HEK293 (cell line): ENCODE measurements around the gene FCER1A.

Experiments
- BCL11A ChIP-seq: fragments of 450-650 bp; formaldehyde crosslinking; IDR thresholded peaks from 2 replicates; pipeline ENCODE4 v1.5.1; 2016; ENCODE audit warnings: low read depth, missing biosample characterization, missing genetic modification characterization
- KLF9 ChIP-seq: fragments of 450-650 bp; formaldehyde crosslinking; IDR thresholded peaks from 2 replicates; pipeline ENCODE4 v1.5.1; 2016; ENCODE audit warnings: missing biosample characterization, missing genetic modification characterization, low read depth
- TCF7L2 ChIP-seq: IDR thresholded peaks from 2 replicates; pipeline ENCODE4 v1.6.1; 2011; ENCODE audit warnings: low read depth, mild to moderate bottlenecking, inconsistent platforms, low read length, moderate library complexity, borderline replicate concordance
- ZNF24 ChIP-seq: fragments of 450-650 bp; formaldehyde crosslinking; IDR thresholded peaks from 2 replicates; pipeline ENCODE4 v1.5.1; 2016; ENCODE audit warnings: missing biosample characterization, missing genetic modification characterization
- ZNF302 ChIP-seq: fragments of 450-650 bp; formaldehyde crosslinking; IDR thresholded peaks from 2 replicates; pipeline ENCODE4 v1.5.1; 2016; ENCODE audit warnings: missing biosample characterization, missing genetic modification characterization, low read depth
- ZNF510 ChIP-seq: fragments of 450-650 bp; formaldehyde crosslinking; IDR thresholded peaks from 2 replicates; pipeline ENCODE4 v1.5.1; 2018; ENCODE audit warnings: mild to moderate bottlenecking, missing genetic modification characterization, missing biosample characterization; ENCODE audit not compliant: insufficient replicate concordance
- ZNF76 ChIP-seq: fragments of 450-650 bp; formaldehyde crosslinking; IDR thresholded peaks from 2 replicates; pipeline ENCODE4; 2016; ENCODE audit warnings: low read depth, missing biosample characterization, missing genetic modification characterization, borderline replicate concordance
- TF ChIP-seq, protein P1 (sequence below): fragments of 450-650 bp; formaldehyde crosslinking; IDR thresholded peaks from 2 replicates; pipeline ENCODE4 v1.5.1; 2016; ENCODE audit warnings: missing biosample characterization, missing genetic modification characterization
- TF ChIP-seq, protein P2 (sequence below): fragments of 450-650 bp; formaldehyde crosslinking; conservative IDR thresholded peaks from 2 replicates; pipeline ENCODE4 v1.5.1; 2016; ENCODE audit warnings: low read depth, missing biosample characterization, missing genetic modification characterization
- TF ChIP-seq, protein P3 (sequence below): fragments of 450-650 bp; formaldehyde crosslinking; IDR thresholded peaks from 2 replicates; pipeline ENCODE4 v1.5.1; 2016; ENCODE audit warnings: missing biosample characterization, missing genetic modification characterization
- TF ChIP-seq, protein P4 (sequence below): fragments of 450-650 bp; formaldehyde crosslinking; IDR thresholded peaks from 2 replicates; pipeline ENCODE4 v1.5.1; 2016; ENCODE audit warnings: missing biosample characterization, missing genetic modification characterization, borderline replicate concordance
- TF ChIP-seq, protein P5 (sequence below): fragments of 450-650 bp; formaldehyde crosslinking; IDR thresholded peaks from 2 replicates; pipeline ENCODE4 v1.5.1; 2016; ENCODE audit warnings: missing biosample characterization, missing genetic modification characterization
- TF ChIP-seq, protein P6 (sequence below): fragments of 450-650 bp; formaldehyde crosslinking; IDR thresholded peaks from 2 replicates; pipeline ENCODE4 v1.5.1; 2016; ENCODE audit warnings: missing biosample characterization, missing genetic modification characterization
- TF ChIP-seq, protein P7 (sequence below): sonication (generic); formaldehyde crosslinking; IDR thresholded peaks from 2 replicates; pipeline ENCODE4 v1.8.1; 2022; ENCODE audit warnings: mild to moderate bottlenecking, moderate library complexity, missing genetic modification reagents

DNA sequence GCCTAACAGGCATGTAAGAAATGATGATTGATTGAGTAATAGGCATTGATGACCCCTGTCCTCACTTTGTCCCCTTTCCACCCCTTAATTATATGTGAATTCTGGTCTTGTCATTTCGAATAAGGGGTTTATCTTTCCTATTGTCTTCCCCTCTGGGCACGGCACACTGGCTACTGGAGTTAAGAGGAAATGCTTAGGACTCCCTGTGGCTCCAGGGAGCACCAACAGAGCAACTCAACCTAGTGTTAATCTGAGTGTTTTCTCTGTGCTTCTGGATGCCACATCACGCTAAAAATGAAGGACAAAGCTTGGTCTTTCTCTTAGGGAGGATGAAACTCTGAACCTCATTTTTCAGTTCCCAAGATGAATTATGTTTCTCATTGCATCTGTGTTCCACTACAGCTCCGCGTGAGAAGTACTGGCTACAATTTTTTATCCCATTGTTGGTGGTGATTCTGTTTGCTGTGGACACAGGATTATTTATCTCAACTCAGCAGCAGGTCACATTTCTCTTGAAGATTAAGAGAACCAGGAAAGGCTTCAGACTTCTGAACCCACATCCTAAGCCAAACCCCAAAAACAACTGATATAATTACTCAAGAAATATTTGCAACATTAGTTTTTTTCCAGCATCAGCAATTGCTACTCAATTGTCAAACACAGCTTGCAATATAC is 5.3 kb downstream of the FCER1A start:
- TF ChIP-seq, protein P1, sequence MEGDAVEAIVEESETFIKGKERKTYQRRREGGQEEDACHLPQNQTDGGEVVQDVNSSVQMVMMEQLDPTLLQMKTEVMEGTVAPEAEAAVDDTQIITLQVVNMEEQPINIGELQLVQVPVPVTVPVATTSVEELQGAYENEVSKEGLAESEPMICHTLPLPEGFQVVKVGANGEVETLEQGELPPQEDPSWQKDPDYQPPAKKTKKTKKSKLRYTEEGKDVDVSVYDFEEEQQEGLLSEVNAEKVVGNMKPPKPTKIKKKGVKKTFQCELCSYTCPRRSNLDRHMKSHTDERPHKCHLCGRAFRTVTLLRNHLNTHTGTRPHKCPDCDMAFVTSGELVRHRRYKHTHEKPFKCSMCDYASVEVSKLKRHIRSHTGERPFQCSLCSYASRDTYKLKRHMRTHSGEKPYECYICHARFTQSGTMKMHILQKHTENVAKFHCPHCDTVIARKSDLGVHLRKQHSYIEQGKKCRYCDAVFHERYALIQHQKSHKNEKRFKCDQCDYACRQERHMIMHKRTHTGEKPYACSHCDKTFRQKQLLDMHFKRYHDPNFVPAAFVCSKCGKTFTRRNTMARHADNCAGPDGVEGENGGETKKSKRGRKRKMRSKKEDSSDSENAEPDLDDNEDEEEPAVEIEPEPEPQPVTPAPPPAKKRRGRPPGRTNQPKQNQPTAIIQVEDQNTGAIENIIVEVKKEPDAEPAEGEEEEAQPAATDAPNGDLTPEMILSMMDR (tag by site-specific recombination) = no peak
- TF ChIP-seq, protein P2, sequence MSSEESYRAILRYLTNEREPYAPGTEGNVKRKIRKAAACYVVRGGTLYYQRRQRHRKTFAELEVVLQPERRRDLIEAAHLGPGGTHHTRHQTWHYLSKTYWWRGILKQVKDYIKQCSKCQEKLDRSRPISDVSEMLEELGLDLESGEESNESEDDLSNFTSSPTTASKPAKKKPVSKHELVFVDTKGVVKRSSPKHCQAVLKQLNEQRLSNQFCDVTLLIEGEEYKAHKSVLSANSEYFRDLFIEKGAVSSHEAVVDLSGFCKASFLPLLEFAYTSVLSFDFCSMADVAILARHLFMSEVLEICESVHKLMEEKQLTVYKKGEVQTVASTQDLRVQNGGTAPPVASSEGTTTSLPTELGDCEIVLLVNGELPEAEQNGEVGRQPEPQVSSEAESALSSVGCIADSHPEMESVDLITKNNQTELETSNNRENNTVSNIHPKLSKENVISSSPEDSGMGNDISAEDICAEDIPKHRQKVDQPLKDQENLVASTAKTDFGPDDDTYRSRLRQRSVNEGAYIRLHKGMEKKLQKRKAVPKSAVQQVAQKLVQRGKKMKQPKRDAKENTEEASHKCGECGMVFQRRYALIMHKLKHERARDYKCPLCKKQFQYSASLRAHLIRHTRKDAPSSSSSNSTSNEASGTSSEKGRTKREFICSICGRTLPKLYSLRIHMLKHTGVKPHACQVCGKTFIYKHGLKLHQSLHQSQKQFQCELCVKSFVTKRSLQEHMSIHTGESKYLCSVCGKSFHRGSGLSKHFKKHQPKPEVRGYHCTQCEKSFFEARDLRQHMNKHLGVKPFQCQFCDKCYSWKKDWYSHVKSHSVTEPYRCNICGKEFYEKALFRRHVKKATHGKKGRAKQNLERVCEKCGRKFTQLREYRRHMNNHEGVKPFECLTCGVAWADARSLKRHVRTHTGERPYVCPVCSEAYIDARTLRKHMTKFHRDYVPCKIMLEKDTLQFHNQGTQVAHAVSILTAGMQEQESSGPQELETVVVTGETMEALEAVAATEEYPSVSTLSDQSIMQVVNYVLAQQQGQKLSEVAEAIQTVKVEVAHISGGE (tag by site-specific recombination) = no peak
- TF ChIP-seq, protein P3, sequence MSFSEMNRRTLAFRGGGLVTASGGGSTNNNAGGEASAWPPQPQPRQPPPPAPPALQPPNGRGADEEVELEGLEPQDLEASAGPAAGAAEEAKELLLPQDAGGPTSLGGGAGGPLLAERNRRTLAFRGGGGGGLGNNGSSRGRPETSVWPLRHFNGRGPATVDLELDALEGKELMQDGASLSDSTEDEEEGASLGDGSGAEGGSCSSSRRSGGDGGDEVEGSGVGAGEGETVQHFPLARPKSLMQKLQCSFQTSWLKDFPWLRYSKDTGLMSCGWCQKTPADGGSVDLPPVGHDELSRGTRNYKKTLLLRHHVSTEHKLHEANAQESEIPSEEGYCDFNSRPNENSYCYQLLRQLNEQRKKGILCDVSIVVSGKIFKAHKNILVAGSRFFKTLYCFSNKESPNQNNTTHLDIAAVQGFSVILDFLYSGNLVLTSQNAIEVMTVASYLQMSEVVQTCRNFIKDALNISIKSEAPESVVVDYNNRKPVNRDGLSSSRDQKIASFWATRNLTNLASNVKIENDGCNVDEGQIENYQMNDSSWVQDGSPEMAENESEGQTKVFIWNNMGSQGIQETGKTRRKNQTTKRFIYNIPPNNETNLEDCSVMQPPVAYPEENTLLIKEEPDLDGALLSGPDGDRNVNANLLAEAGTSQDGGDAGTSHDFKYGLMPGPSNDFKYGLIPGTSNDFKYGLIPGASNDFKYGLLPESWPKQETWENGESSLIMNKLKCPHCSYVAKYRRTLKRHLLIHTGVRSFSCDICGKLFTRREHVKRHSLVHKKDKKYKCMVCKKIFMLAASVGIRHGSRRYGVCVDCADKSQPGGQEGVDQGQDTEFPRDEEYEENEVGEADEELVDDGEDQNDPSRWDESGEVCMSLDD (tag by site-specific recombination) = no peak
- TF ChIP-seq, protein P4, sequence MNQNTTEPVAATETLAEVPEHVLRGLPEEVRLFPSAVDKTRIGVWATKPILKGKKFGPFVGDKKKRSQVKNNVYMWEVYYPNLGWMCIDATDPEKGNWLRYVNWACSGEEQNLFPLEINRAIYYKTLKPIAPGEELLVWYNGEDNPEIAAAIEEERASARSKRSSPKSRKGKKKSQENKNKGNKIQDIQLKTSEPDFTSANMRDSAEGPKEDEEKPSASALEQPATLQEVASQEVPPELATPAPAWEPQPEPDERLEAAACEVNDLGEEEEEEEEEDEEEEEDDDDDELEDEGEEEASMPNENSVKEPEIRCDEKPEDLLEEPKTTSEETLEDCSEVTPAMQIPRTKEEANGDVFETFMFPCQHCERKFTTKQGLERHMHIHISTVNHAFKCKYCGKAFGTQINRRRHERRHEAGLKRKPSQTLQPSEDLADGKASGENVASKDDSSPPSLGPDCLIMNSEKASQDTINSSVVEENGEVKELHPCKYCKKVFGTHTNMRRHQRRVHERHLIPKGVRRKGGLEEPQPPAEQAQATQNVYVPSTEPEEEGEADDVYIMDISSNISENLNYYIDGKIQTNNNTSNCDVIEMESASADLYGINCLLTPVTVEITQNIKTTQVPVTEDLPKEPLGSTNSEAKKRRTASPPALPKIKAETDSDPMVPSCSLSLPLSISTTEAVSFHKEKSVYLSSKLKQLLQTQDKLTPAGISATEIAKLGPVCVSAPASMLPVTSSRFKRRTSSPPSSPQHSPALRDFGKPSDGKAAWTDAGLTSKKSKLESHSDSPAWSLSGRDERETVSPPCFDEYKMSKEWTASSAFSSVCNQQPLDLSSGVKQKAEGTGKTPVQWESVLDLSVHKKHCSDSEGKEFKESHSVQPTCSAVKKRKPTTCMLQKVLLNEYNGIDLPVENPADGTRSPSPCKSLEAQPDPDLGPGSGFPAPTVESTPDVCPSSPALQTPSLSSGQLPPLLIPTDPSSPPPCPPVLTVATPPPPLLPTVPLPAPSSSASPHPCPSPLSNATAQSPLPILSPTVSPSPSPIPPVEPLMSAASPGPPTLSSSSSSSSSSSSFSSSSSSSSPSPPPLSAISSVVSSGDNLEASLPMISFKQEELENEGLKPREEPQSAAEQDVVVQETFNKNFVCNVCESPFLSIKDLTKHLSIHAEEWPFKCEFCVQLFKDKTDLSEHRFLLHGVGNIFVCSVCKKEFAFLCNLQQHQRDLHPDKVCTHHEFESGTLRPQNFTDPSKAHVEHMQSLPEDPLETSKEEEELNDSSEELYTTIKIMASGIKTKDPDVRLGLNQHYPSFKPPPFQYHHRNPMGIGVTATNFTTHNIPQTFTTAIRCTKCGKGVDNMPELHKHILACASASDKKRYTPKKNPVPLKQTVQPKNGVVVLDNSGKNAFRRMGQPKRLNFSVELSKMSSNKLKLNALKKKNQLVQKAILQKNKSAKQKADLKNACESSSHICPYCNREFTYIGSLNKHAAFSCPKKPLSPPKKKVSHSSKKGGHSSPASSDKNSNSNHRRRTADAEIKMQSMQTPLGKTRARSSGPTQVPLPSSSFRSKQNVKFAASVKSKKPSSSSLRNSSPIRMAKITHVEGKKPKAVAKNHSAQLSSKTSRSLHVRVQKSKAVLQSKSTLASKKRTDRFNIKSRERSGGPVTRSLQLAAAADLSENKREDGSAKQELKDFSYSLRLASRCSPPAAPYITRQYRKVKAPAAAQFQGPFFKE (tag by site-specific recombination) = no peak
- TF ChIP-seq, protein P5, sequence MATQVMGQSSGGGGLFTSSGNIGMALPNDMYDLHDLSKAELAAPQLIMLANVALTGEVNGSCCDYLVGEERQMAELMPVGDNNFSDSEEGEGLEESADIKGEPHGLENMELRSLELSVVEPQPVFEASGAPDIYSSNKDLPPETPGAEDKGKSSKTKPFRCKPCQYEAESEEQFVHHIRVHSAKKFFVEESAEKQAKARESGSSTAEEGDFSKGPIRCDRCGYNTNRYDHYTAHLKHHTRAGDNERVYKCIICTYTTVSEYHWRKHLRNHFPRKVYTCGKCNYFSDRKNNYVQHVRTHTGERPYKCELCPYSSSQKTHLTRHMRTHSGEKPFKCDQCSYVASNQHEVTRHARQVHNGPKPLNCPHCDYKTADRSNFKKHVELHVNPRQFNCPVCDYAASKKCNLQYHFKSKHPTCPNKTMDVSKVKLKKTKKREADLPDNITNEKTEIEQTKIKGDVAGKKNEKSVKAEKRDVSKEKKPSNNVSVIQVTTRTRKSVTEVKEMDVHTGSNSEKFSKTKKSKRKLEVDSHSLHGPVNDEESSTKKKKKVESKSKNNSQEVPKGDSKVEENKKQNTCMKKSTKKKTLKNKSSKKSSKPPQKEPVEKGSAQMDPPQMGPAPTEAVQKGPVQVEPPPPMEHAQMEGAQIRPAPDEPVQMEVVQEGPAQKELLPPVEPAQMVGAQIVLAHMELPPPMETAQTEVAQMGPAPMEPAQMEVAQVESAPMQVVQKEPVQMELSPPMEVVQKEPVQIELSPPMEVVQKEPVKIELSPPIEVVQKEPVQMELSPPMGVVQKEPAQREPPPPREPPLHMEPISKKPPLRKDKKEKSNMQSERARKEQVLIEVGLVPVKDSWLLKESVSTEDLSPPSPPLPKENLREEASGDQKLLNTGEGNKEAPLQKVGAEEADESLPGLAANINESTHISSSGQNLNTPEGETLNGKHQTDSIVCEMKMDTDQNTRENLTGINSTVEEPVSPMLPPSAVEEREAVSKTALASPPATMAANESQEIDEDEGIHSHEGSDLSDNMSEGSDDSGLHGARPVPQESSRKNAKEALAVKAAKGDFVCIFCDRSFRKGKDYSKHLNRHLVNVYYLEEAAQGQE = no peak
- TF ChIP-seq BCL11A (tag by site-specific recombination) = no peak
- no peak for TF ChIP-seq ZNF24 (tag by site-specific recombination)
- TF ChIP-seq KLF9 (tag by site-specific recombination) = no peak
- TF ChIP-seq ZNF76 (tag by site-specific recombination) = no peak
- TF ChIP-seq ZNF302 (tag by site-specific recombination) = no peak
- TF ChIP-seq, protein P6, sequence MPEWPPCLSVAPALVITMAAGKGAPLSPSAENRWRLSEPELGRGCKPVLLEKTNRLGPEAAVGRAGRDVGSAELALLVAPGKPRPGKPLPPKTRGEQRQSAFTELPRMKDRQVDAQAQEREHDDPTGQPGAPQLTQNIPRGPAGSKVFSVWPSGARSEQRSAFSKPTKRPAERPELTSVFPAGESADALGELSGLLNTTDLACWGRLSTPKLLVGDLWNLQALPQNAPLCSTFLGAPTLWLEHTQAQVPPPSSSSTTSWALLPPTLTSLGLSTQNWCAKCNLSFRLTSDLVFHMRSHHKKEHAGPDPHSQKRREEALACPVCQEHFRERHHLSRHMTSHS (tag by site-specific recombination) = no peak
- TF ChIP-seq, protein P7, sequence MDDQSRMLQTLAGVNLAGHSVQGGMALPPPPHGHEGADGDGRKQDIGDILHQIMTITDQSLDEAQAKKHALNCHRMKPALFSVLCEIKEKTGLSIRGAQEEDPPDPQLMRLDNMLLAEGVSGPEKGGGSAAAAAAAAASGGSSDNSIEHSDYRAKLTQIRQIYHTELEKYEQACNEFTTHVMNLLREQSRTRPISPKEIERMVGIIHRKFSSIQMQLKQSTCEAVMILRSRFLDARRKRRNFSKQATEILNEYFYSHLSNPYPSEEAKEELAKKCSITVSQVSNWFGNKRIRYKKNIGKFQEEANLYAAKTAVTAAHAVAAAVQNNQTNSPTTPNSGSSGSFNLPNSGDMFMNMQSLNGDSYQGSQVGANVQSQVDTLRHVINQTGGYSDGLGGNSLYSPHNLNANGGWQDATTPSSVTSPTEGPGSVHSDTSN (CRISPR knock-in tag) = no peak
- TF ChIP-seq ZNF510 (tag by site-specific recombination) = no peak
- no peak for TF ChIP-seq TCF7L2
